Stimulated activated CD4-positive, alpha-beta T cell treated with anti-CD3 and anti-CD28 coated beads, TNF-alpha, amount 100 ng/mL, for 24 hours (primary cell): ENCODE data around the gene PLEKHB1.
"Not testable (repeated sequence)": the region's sequence is repeated elsewhere in the genome, so short reads cannot be mapped to it uniquely, and the experiment has no call there.

Experiments
- DNase-seq, 3 experiments: peaks; one replicate each; pipeline ENCODE4 v3.0.0-alpha.2; 2020; ENCODE audit warnings: low read depth in 3 of 3

Gene PLEKHB1

DNA sequence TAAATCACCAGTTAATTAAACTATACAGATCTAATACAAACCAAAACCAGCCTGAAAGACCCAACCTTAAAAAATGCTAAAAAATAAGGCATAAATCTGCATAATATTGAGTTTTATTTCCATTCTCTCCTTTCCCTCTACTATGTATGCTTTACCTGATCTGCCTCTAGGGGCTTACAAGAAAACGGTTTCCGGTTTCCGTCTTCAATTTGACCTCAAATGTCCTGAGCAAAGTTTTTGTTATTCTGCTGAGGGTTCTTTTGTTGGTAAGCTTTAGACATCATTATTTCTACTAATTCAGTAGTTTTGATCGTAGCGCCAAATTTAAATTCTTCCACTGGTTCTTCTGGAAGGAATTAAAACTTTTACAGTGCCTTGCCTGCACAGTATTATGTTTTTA is 30.2 kb downstream of the PLEKHB1 start:
- not testable (repeated sequence) for DNase-seq

DNA sequence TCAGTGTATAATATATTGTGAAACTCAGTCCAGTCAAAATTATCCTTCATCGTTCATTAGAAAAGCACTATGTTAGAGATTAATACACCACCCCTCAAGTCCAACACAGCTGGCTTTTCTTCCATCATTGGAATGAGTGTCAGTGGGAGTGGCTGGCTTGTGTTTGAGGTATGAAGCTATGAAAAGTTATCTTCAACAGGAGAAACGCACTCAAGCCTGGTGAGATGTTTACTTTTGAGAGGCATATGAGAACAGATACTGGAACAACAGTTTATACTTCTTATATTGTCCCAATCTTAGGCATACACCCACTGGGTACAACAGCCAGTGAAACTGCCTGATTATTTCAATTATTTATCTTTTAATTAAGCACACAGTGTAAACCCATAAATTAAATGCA is 34.3 kb downstream of the PLEKHB1 start:
- no peak for DNase-seq

DNA sequence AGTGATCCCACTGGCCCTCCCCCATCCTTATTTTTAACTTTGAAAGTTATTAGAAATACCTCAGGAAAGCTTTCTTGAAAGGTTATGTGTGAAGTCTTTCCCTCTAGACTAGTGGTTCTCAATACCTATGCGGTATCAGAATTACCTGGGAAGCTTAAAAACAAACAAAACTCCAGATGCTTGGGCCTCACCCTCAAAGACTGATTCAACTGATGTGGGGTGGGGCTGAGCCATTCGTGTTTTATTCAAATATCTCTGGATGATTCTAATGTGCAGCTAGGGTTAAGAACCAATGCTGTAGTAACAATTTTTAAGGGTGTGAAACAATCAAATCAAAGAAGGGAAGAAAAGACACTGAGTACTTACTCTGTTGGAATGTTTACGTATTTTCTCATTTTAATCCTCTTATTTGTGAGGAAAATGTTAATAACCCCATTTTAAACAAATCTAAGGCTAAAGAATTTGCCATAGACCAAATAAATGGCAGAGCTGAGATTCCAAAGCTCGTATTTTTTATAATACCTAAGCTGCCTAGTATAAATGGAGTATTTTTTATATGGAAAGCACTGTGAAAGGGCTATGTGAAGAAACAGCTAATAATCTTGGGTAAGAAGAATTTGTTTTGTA is 47.6 kb downstream of the PLEKHB1 start:
- no peak for DNase-seq

DNA sequence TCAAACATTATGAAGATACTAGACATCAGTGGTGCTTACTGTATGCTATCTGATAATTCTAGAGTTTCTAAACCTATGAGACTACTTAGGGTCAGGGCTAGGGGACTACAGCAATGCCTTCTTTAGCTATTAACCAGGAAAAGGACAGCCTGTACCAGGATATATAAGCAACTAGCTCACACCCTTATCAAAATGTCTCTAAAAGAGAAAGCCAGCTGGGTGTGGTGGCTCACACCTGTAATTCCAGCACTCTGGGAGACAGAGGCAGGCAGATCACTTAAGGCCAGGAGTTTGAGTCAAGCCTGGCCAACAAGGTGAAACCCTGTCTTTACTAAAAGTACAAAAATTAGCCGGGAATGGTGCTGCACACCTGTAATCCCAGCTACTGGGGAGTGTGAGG is 58.7 kb downstream of the PLEKHB1 start:
- no peak for DNase-seq

DNA sequence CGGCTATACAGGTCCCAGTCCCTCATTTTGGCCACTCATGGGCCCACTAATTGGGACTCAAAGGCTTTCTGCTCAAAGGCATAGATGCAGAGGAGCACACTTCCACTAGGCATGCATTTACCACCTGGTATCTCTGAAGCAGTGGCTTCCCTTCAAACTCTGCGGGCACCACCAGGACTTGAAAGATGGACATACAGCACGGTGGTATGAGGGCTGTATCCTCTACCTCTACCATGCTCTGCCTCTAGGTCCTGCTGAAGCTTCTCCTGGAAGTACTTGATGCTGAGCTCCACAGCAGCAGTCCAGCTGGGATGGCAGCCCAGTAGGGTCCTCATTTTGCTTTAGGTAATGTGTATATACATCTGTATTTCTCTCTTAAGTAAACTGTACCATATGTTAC is 64.6 kb downstream of the PLEKHB1 start:
- DNase-seq: no peak
